ENCODE measurements around the gene WASF1.
"Not testable (repeated sequence)": the region's sequence is repeated elsewhere in the genome, so short reads cannot be mapped to it uniquely, and the experiment has no call there.

The WASF1 gene

GRCh38 chr6:110085285-110085684 is 94.2 kb downstream of the WASF1 start:
- DNase-seq, result no peak

GRCh38 chr6:110083875-110084585 is 95.4 kb downstream of the WASF1 start:
- no peak for DNase-seq

DNA sequence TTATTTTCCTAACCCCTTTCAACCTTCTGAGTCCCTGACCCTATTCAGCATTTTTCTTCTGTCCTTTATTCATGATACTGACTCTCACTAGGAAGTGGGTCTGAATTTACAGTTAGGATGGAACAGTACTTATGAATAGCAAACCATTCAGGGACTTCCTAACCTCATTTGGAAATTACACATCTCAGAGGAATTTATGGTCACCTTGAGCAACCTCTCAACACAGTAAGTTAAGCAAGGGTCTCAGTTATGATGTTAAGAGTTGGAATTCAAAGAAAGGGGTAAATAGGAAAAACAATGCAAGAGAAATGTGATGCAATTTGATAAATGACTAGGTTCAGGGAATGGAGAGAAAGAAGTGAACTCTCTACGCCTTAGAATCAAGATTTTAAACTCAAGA is 104.1 kb downstream of the WASF1 start:
- DNase-seq, result no peak

- DNase-seq, result not testable (repeated sequence)
These were observed 106.0 kb downstream of the WASF1 start for GRCh38 chr6:110073474-110073873.

- DNase-seq, result no peak
These were observed 110.9 kb downstream of the WASF1 start for GRCh38 chr6:110068592-110068967.

DNA sequence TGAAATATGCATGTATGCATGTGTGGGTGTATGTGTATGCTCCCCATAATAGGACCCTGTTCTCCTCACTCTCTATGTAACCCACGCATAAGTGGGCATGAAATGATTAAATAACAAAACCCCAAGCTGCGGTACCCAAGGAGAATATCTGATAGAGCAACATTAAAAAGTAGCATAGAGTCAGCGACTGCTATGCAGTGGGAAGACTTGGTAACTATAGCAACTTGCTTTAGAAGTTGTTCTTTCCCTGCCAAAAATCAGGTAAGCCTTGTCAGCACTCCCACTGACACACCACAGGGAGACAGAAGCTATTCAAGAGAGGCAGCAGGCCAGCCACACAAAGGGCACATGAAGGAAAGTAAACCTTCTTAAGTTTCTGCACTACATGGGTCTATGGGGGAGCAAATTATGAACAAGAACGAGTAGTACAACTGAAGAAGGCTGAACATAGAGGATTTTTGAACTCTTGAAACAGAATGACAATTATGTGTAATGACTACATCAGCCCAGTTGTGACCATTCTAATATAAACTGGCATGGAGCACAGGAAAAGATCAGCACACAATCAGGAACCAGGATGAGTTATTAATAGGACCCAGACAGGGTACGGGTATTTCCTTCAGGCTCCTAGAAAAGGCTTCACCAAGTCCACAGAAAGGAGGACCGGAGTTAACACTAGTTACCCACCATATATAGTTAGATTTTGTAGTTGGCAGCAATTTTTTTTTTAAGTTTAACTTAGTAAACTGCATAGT is 111.5 kb downstream of the WASF1 start:
- DNase-seq, result peak; percentile 7

DNA sequence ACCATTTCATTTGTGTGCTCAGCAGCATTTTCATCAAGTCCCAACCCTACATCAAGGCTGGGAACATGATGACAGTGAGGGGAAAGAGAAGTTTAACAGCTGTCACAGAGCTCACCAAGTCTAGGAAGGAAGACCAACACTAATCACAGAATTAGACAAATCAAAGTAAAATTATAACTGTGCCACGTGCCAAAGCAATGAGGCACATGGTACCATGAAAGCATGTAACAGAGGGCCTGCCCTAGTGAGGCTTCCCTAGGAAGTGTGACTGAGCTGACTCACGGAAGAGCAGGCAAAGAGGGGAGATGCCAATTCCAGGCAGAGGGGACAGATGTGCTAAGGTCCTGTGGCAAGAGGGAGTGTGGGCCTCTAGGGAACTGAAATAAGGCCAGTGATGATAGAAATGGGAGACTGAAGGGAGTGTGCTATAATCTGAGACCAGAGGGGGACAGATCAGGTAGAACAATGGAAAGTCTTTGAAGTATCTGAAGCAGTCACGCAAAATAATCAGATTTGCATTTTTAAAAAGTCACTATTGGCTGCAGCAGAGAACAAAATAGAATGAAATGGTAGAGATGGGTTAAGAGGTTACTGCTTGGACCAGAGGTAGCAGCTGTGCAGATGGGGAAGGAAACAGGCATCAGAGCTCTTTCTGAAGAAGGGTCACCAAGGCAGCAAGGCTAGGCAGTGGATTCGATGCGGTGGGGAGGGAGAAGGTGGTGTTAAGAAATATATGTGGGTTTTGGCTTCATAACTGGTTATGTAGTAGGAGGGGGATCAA is 114.5 kb downstream of the WASF1 start:
- no peak for DNase-seq

- DNase-seq, result no peak
These were observed 115.7 kb downstream of the WASF1 start for GRCh38 chr6:110063594-110064263.

- no peak for DNase-seq
These were observed 124.1 kb downstream of the WASF1 start for GRCh38 chr6:110055387-110055735.

DNA sequence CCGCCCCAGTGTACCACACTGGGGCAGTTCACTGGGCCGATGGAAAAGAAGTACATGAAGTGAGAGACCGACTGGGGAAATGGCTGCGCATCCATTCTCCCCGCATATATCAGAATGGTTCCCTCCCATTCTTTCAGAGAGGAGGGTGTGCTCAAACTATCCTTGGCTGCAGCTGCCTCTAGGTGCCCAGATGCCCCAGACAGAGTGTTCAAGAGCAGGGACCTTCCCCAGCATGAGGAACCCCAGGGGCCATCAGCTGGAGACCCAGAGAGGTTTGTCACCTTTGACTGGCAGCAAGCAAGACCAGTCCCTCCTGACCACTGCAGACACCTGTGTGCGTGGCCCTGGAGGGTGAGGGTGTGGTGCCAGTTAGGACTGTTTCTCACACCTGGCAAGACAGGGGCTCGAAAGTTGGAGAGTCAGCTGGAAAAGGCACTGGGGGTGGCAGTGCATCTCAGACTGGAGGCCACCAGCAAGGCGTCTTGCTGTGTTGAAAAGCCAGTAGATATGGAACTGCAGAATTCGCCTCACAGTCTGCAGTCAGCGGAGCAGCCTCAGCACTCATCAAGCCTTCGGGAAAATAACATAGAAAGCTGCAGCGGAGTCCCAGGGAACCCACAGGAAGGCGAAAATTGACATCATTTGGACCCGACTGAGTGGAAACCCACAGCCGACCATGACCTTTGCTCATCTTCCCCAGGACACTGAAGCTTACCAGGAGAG is 124.6 kb downstream of the WASF1 start:
- DNase-seq, result no peak

DNA sequence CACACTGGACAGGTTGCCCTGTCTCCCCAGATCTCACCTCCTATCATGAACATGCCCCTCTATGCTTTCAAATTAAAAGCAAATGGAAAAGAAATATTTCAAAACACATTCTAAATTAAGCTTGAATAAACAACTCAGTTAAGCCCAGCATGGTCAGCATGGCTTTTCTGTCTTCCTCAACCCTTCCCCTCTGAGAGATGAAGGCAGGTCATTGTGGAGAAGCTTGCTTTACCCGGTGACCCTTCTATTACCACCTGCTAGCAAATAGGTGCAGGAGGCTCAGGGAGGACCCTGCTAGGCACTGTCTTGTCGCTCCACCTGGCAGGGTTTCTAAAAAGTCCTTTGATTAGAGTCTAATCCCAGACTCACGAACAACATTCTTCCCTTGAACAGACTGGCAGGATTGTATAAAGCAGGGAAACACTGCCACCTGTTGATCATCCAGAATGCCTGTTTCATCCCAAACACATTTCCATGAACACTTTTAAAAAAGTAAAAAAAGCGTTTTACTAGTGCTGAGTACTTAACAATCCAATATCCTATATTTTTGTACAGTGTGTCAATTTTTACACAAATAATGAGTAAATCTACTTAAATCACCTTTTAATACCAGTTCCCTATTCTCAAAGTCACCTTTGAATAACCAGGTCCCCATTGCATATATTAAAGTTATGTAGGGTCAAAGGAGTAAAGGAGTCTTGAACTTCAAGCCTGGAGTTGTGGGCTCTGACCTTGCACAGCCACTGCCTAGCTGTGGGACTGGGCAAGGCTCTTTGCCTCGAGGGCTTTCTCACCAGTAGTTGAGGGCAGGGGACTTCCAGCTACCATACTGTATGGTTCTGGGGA is 125.9 kb downstream of the WASF1 start:
- peak; percentile 73 for DNase-seq

DNA sequence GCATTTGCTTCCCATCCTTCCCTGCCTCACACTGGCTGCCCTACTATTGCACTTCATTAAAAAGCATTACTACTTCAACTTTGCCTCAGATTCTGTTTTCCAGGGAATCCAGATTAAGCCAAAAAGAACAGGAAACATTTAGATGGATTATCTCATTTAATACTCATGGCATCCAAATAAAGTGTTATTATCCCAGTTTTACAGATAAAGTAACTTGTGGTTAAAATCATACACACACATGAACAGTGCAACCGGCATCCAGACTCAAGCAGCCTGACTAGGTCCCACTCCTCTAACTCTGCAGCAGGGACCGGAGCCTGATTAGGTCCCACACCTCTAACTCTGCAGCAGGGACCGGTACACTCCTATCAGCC is 129.0 kb downstream of the WASF1 start:
- no peak for DNase-seq
